ENCODE results near the gene CALCOCO2.

Gene CALCOCO2

GRCh38 chr17:48909783-48910182 lies 78.9 kb downstream of the CALCOCO2 start:
- in situ Hi-C loops (cut with HindIII; ENCODE audit: low sequenced_read_pairs) = loop anchor here (10.0 kb wide), 1 partner anchor 135 kb away; no protein-coding TSS in a partner anchor

GRCh38 chr17:48910370-48910769 lies 79.5 kb downstream of the CALCOCO2 start:
- in situ Hi-C loops (cut with HindIII; ENCODE audit: low sequenced_read_pairs) = loop anchor here (10.0 kb wide), 1 partner anchor 134 kb away; no protein-coding TSS in a partner anchor

DNA sequence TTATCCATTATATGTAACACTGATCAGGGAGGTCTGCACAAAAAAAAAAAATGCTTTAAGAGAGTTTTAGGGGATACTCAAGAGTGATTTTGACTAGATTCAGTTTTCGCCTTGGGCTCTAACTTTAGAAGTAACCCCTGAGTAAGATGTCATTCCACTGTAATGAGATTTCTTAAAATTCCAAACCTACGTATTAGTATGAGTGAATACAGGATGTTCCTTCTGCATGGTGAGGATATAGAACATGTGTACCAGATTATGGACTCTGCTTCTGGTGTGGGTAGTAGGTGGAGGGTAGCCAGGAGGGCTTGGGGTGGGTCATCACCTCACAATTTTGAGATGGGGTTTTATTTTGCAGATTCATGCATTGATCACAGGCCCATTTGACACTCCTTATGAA lies 81.6 kb downstream of the CALCOCO2 start:
- in situ Hi-C loops (cut with HindIII; ENCODE audit: low sequenced_read_pairs) = loop anchor here (10.0 kb wide), 1 partner anchor 132 kb away; no protein-coding TSS in a partner anchor

Measured in DLD1 (cell line).